H1 (cell line): ENCODE data around the gene PLEKHA4. TPM values are rescaled to one million over a fixed set of nuclear protein-coding genes. Genes with fewer than 3 reads are reported as not detected.

Experiments used
- CTCF ChIA-PET: fragments of 300-600 bp; sonication (Branson Sonifier 250); formaldehyde crosslinking; loops from one replicate; lab custom pipeline; 2021; ENCODE audit not compliant: partially characterized antibody; lab: Charles Lee
- POLR2A ChIA-PET: fragments of 300-600 bp; sonication (Branson Sonifier 250); formaldehyde crosslinking; loops from one replicate; lab custom pipeline; 2021; ENCODE audit warnings: inconsistent platforms; ENCODE audit not compliant: partially characterized antibody; lab: Charles Lee
- DNase-seq, 2 experiments: peaks; one replicate each; pipeline versions ENCODE4 v3.0.0 to v3.0.0-alpha.2; 2010 to 2022; ENCODE audit warnings: low spot score in 2 of 2, low read depth in 1 of 2, mixed read lengths in 1 of 2
- FAIRE-seq: peaks from 2 replicates; lab custom pipeline; 2011; peaks lifted over from hg19 to GRCh38; lab: Jason Lieb, UNC
- H2AFZ ChIP-seq: 2 replicates; pipeline ENCODE4 v1.8.1; 2012; ENCODE audit warnings: low read length, inconsistent platforms
- H2AK5ac ChIP-seq: 2 replicates; pipeline ENCODE4 v1.6.1; 2013; ENCODE audit warnings: low read depth, low read length
- H2BK120ac ChIP-seq: replicated peaks from 2 replicates; pipeline ENCODE3; 2013; ENCODE audit warnings: low read depth, low read length, inconsistent platforms
- H2BK12ac ChIP-seq: 2 replicates; pipeline ENCODE4 v1.6.1; 2013; ENCODE audit warnings: low read depth, low read length
- H2BK15ac ChIP-seq: 2 replicates; pipeline ENCODE4 v1.6.1; 2013; ENCODE audit warnings: low read length
- H2BK20ac ChIP-seq: 2 replicates; pipeline ENCODE4 v1.6.1; 2013; ENCODE audit warnings: low read length
- H2BK5ac ChIP-seq: 2 replicates; pipeline ENCODE4 v1.6.1; 2013; ENCODE audit warnings: low read depth, low read length
- H3K14ac ChIP-seq: 2 replicates; pipeline ENCODE4 v1.6.1; 2013; ENCODE audit warnings: inconsistent platforms; ENCODE audit not compliant: insufficient read length
- H3K18ac ChIP-seq: 2 replicates; pipeline ENCODE4 v1.6.1; 2013; ENCODE audit warnings: low read length; ENCODE audit errors: extremely low read depth
- H3K23ac ChIP-seq: 2 replicates; pipeline ENCODE4 v1.6.1; 2013; ENCODE audit warnings: inconsistent platforms; ENCODE audit not compliant: insufficient read length
- H3K23me2 ChIP-seq: 2 replicates; pipeline ENCODE4 v1.6.1; 2013; ENCODE audit warnings: low read depth, low read length
- H3K27ac ChIP-seq: 2 replicates; pipeline ENCODE4 v1.6.1; 2011; ENCODE audit warnings: low read depth, low read length, inconsistent platforms
- H3K27me3 ChIP-seq, 4 experiments: replicated peaks in 1 of 4; 1 replicate in 1 of 4; 2 replicates in 3 of 4; pipeline versions ENCODE4 v1.6.1 to v1.8.1; 2011 to 2013; ENCODE audit warnings: low read length in 3 of 4, mild to moderate bottlenecking in 3 of 4, inconsistent platforms in 2 of 4, mixed read lengths in 2 of 4, moderate library complexity in 1 of 4; ENCODE audit not compliant: control insufficient read depth in 3 of 4, insufficient read depth in 3 of 4; ENCODE audit errors: extremely low read depth in 1 of 4
- H3K36me3 ChIP-seq, 4 experiments: 2 replicates each; pipeline versions ENCODE4 v1.6.1 to v1.8.1; 2011 to 2013; ENCODE audit warnings: mild to moderate bottlenecking in 4 of 4, low read length in 3 of 4, moderate library complexity in 2 of 4, control low read depth in 1 of 4, inconsistent platforms in 1 of 4; ENCODE audit not compliant: insufficient read depth in 4 of 4, control insufficient read depth in 2 of 4
- H3K4ac ChIP-seq: replicated peaks from 2 replicates; pipeline ENCODE3; 2013; ENCODE audit warnings: low read length, low read depth, mixed read lengths, inconsistent platforms; ENCODE audit not compliant: insufficient read length
- H3K4me1 ChIP-seq, 4 experiments: replicated peaks in 1 of 4; 1 replicate in 1 of 4; 2 replicates in 3 of 4; pipeline versions ENCODE4 v1.6.1 to v1.8.1; 2011 to 2013; ENCODE audit warnings: low read length in 3 of 4, inconsistent platforms in 2 of 4, mixed read lengths in 1 of 4; ENCODE audit not compliant: insufficient read depth in 4 of 4, control insufficient read depth in 3 of 4
- H3K4me2 ChIP-seq, 2 experiments: 2 replicates each; pipeline versions ENCODE4 v1.6.1 to v1.8.1; 2011 to 2013; ENCODE audit warnings: low read depth in 2 of 2, low read length in 2 of 2, control low read depth in 1 of 2, inconsistent platforms in 1 of 2, mild to moderate bottlenecking in 1 of 2; ENCODE audit not compliant: insufficient read depth in 1 of 2
- H3K4me3 ChIP-seq, 4 experiments: fragments of 200-600, 300-600 bp in 1 of 4; sonication (generic), shearing (Covaris generic), sonication (Bioruptor Twin) in 1 of 4; 2 replicates each; pipeline versions ENCODE4 v1.5.1 to v1.8.1; 2011 to 2016; ENCODE audit warnings: low read length in 4 of 4, low read depth in 3 of 4, control low read depth in 2 of 4, inconsistent platforms in 2 of 4, mild to moderate bottlenecking in 2 of 4, mixed read lengths in 1 of 4, moderate library complexity in 1 of 4; ENCODE audit not compliant: insufficient read depth in 2 of 4; ENCODE audit errors: extremely low read depth in 1 of 4
- H3K56ac ChIP-seq: replicated peaks from 2 replicates; pipeline ENCODE3; 2013; ENCODE audit warnings: low read depth, mild to moderate bottlenecking, mixed read lengths, low read length, inconsistent platforms; ENCODE audit not compliant: insufficient read length
- H3K79me1 ChIP-seq: 2 replicates; pipeline ENCODE4 v1.6.1; 2013; ENCODE audit warnings: low read depth, low read length, control low read depth
- H3K79me2 ChIP-seq, 2 experiments: 2 replicates each; pipeline versions ENCODE4 v1.6.1 to v1.8.1; 2012 to 2013; ENCODE audit warnings: low read length in 2 of 2, mild to moderate bottlenecking in 2 of 2, inconsistent platforms in 1 of 2; ENCODE audit not compliant: insufficient read depth in 2 of 2, control insufficient read depth in 1 of 2
- H3K9ac ChIP-seq, 4 experiments: replicated peaks in 1 of 4; 1 replicate in 1 of 4; 2 replicates in 3 of 4; pipeline versions ENCODE4 v1.6.1 to v1.8.1; 2011 to 2013; ENCODE audit warnings: low read depth in 3 of 4, low read length in 3 of 4, control low read depth in 2 of 4, mild to moderate bottlenecking in 2 of 4, moderate library complexity in 2 of 4, inconsistent platforms in 1 of 4; ENCODE audit errors: extremely low read depth in 1 of 4
- H3K9me3 ChIP-seq, 2 experiments: 2 replicates each; pipeline versions ENCODE4 v1.6.1 to v1.8.1; 2012 to 2013; ENCODE audit warnings: mild to moderate bottlenecking in 2 of 2, moderate library complexity in 2 of 2, control low read depth in 1 of 2, inconsistent platforms in 1 of 2, low read depth in 1 of 2, low read length in 1 of 2, mixed read lengths in 1 of 2; ENCODE audit not compliant: insufficient read depth in 2 of 2
- H4K20me1 ChIP-seq, 2 experiments: replicated peaks in 1 of 2; 2 replicates each; pipeline versions ENCODE3 to v1.8.1; 2011 to 2013; ENCODE audit warnings: inconsistent platforms in 2 of 2, low read length in 2 of 2, mild to moderate bottlenecking in 1 of 2; ENCODE audit not compliant: insufficient read depth in 2 of 2, control insufficient read depth in 1 of 2
- H4K5ac ChIP-seq: 2 replicates; pipeline ENCODE4 v1.6.1; 2013; ENCODE audit warnings: low read length, low read depth, mixed read lengths, inconsistent platforms; ENCODE audit not compliant: insufficient read length
- H4K8ac ChIP-seq: 2 replicates; pipeline ENCODE4 v1.8.0; 2013; ENCODE audit warnings: mild to moderate bottlenecking, moderate library complexity, low read length, inconsistent platforms; ENCODE audit not compliant: insufficient read depth; ENCODE audit errors: extremely low read depth
- H4K91ac ChIP-seq: replicated peaks from 2 replicates; pipeline ENCODE3; 2013; ENCODE audit warnings: low read length, mixed read lengths, inconsistent platforms; ENCODE audit not compliant: insufficient read length
- ASH2L ChIP-seq: fragments of 200-600, 300-600 bp; sonication (generic); IDR thresholded peaks from one replicate; pipeline ENCODE4 v1.7.1; 2017; ENCODE audit warnings: low read length
- CHD2 ChIP-seq: IDR thresholded peaks from 2 replicates; pipeline ENCODE4 v1.6.1; 2012; ENCODE audit warnings: low read length, improper control_type of control experiment
- EZH2 ChIP-seq: fragments of 200-600 bp; sonication (generic); IDR thresholded peaks from 2 replicates; pipeline ENCODE4 v1.7.1; 2012; ENCODE audit warnings: low read depth, mild to moderate bottlenecking, moderate library complexity, low read length, inconsistent platforms; ENCODE audit not compliant: severe bottlenecking
- NANOG ChIP-seq: IDR thresholded peaks from 2 replicates; pipeline ENCODE4 v1.6.1; 2011; ENCODE audit warnings: low read length, low read depth, mild to moderate bottlenecking, inconsistent platforms; ENCODE audit not compliant: insufficient read depth, poor library complexity, severe bottlenecking
- POLR2AphosphoS5 ChIP-seq: IDR thresholded peaks from 2 replicates; pipeline ENCODE4 v1.6.1; 2011; ENCODE audit warnings: low read depth, low read length
- RNF2 ChIP-seq: fragments of 200-900, 300-1000 bp; sonication (generic); IDR thresholded peaks from 2 replicates; pipeline ENCODE4 v1.7.1; 2016; ENCODE audit warnings: borderline replicate concordance, low read depth, mild to moderate bottlenecking, antibody characterized with exemption, low read length; ENCODE audit not compliant: poor library complexity, severe bottlenecking; ENCODE audit errors: missing control alignments
- SAP30 ChIP-seq: fragments of 300-600 bp; sonication (generic); IDR thresholded peaks from 2 replicates; pipeline ENCODE4 v1.7.1; 2012; ENCODE audit warnings: low read length, moderate library complexity, mild to moderate bottlenecking, inconsistent platforms; ENCODE audit not compliant: insufficient read depth, insufficient replicate concordance
- SRF ChIP-seq: IDR thresholded peaks from 2 replicates; pipeline ENCODE4 v1.6.1; 2011; ENCODE audit warnings: mild to moderate bottlenecking, low read depth, low read length, moderate library complexity
- TAF7 ChIP-seq: optimal IDR thresholded peaks from 2 replicates; pipeline ENCODE3; 2011; ENCODE audit warnings: low read depth, mild to moderate bottlenecking, inconsistent platforms, low read length, moderate library complexity, borderline replicate concordance
- WGBS, 2 experiments: shearing (Covaris generic) in 1 of 2; methylation state at CpG; one replicate each; pipeline versions ENCODE4 v1.1.6 to v1.1.7; 2013 to 2015; ENCODE audit warnings: low lambda C conversion rate in 2 of 2, mixed read lengths in 2 of 2, inconsistent platforms in 1 of 2, low coverage in 1 of 2, missing lambda C conversion rate in 1 of 2; ENCODE audit not compliant: insufficient replicate concordance in 2 of 2, insufficient coverage in 1 of 2, insufficient read length in 1 of 2; ENCODE audit errors: extremely low coverage in 1 of 2, missing lambda C conversion rate in 1 of 2; 5-methylcytosine and 5-hydroxymethylcytosine counted together
- polyA plus RNA-seq, 7 experiments: library from polyadenylated mRNA; depleted of rRNA in 3 of 7; stranded (reverse) in 5 of 7; unstranded in 2 of 7; fragments of >200 nt in 5 of 7; fragments of 200-250 nt in 2 of 7; gene quantifications; 1 replicate in 5 of 7; 2 replicates in 1 of 7; 4 replicates in 1 of 7; pipeline versions ENCODE4 v1.2.1 to v1.2.3, GENCODE V29; 2011 to 2013; ENCODE audit warnings: missing spikeins in 2 of 7, mixed read lengths in 2 of 7
- total RNA-seq: library from RNA; stranded (reverse); fragmentation: NEBNext Ultra II Directional; extraction: Animal tissue kit (Norgen Biotek cat#: 25700); gene quantifications from 2 replicates; pipeline ENCODE4 v1.2.1, GENCODE V29; 2021
- TF ChIP-seq, protein P1 (sequence below): IDR thresholded peaks from 2 replicates; pipeline ENCODE4 v1.6.1; 2012; ENCODE audit warnings: inconsistent platforms

The PLEKHA4 gene
- total and polyA plus RNA-seq, 2 of the 8 experiments (the other 6 are each of a cell fraction or from before 2014, with no cell fraction given): 8.2 to 18.0 TPM

DNA sequence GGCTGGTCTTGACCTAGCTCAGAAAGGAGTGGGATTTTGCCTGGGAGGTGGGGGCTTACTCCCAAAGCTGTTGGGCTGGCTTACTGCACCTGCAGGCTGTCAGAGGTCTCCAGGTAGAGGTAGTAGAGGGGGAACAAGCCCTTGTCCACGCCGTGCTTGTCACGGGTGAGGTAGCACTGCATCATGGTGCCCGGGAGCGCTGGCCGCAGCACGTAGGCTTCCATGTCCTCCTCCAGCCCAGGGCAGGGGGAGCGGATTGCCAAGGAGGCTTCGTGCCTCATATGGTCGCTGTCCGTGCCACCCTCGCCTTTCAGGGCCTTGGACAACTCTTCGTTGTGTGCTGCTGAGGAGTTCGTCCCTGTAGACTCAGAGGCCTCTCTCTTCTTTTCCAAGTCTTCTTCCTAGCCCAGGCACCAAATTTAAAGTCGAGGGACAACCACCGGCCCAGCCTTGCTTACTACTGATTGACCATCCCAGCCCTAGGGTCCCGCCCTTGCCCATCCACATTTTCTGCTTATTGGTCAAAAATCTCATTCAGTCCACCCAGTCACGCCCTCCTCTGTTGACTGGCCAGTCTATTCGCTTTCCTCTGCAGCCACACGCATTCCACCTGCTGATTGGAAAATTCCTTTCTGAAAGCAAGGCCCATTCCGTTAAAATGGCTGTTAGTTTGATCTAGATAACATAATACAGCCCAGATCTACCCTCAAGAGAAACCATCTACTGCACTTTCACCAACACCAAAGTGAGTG, 19.6 kb upstream of the PLEKHA4 start:
- no peak overlapping the region for H2BK20ac ChIP-seq
- no peaks in the 10 kb centered on the region; a peak in 1 of 8 replicates for H3K36me3 ChIP-seq
- ChIA-PET POLR2A (interaction anchor here (0.6 to 8.3 kb wide), 6 partner anchors 8 to 105 kb away, joined by 3 to 115 read pairs (median 4); partner anchors contain the start of genes PPP1R15A and RUVBL2), CTCF (interaction anchor here (1.3 to 3.3 kb wide), 3 partner anchors 15 to 46 kb away, joined by 3 to 12 read pairs (median 4); no protein-coding TSS in a partner anchor)
- no peak overlapping the region for H2BK120ac ChIP-seq
- H4K8ac ChIP-seq: peak overlapping the region; percentile 71; the same call in 1 of the 2 replicates
- WGBS, 2 experiments: 93% methylated on average over 21 of the region's 21 CpGs; no CpG with 5 or more reads in 1 of the 2 experiments
- no peak overlapping the region; the same call in 1 of the 2 replicates for H3K18ac ChIP-seq
- no peaks in the 10 kb centered on the region for H3K79me1 ChIP-seq
- H3K4me1 ChIP-seq: peaks cover 0 to 3% (median 0%) of the 10 kb centered on the region in 4 experiments; a peak in 1 of 7 replicates
- no peak overlapping the region for H3K56ac ChIP-seq
- H2BK15ac ChIP-seq: peak overlapping the region; percentile 75
- no peak overlapping the region for H2AFZ ChIP-seq
- DNase-seq (no peak), FAIRE-seq (no peak)
- no peak overlapping the region for H3K27ac ChIP-seq
- peak overlapping the region; percentile 60; the same call in 1 of the 2 replicates for H2BK12ac ChIP-seq
- 0 out of 2 replicates have a peak overlapping the region, but pooled peaks have one; percentile 78 for H2BK5ac ChIP-seq
- no peak overlapping the region for H3K4me2 ChIP-seq
- H3K4me3 ChIP-seq: no peak overlapping the region
- H3K23ac ChIP-seq: no peak overlapping the region
- no peaks in the 10 kb centered on the region for H3K9me3 ChIP-seq
- no peaks in the 10 kb centered on the region for H3K23me2 ChIP-seq
- no peak overlapping the region for H3K4ac ChIP-seq
- H2AK5ac ChIP-seq: peak overlapping the region; percentile 43
- no peak overlapping the region for H4K5ac ChIP-seq
- H3K27me3 ChIP-seq: no peaks in the 10 kb centered on the region
- H3K14ac ChIP-seq: no peak overlapping the region
- H4K91ac ChIP-seq: peak overlapping the region; percentile 73
- no peak overlapping the region for H3K9ac ChIP-seq
- H3K79me2 ChIP-seq: no peaks in the 10 kb centered on the region
- H4K20me1 ChIP-seq: no peaks in the 10 kb centered on the region
- TF ChIP-seq EZH2 (no peak), TAF7 (no peak), POLR2AphosphoS5 (no peak), SRF (no peak), ASH2L (no peak), RNF2 (no peak), NANOG (no peak), CHD2 (no peak), SAP30 (no peak)
- TF ChIP-seq, protein P1, sequence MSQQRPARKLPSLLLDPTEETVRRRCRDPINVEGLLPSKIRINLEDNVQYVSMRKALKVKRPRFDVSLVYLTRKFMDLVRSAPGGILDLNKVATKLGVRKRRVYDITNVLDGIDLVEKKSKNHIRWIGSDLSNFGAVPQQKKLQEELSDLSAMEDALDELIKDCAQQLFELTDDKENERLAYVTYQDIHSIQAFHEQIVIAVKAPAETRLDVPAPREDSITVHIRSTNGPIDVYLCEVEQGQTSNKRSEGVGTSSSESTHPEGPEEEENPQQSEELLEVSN: no peak
